Measurements from ENCODE around the gene PLXND1.

Gene PLXND1

GRCh38 chr3:129571605-129572547 lies 34.6 kb downstream of the PLXND1 start:
- H3K4me3 ChIP-seq, result no peak overlapping the region
- DNase-seq (ENCODE audit: low spot score), result no peak
- no peak for TF ChIP-seq CTCF (IDR thresholded peaks at IDR 0.05)
- no peak overlapping the region for H3K27ac ChIP-seq

GRCh38 chr3:129569856-129570255 lies 36.6 kb downstream of the PLXND1 start:
- DNase-seq (ENCODE audit: low spot score), result no peak
- TF ChIP-seq CTCF (IDR thresholded peaks at IDR 0.05), result no peak
- no peak overlapping the region for H3K27ac ChIP-seq
- no peak overlapping the region for H3K4me3 ChIP-seq

- no peak for TF ChIP-seq CTCF (IDR thresholded peaks at IDR 0.05)
- no peak overlapping the region for H3K27ac ChIP-seq
These were observed 38.5 kb downstream of the PLXND1 start for GRCh38 chr3:129567939-129568338.

GRCh38 chr3:129567176-129567705 lies 39.2 kb downstream of the PLXND1 start:
- DNase-seq (ENCODE audit: low spot score), result no peak
- no peak overlapping the region for H3K4me3 ChIP-seq
- H3K27ac ChIP-seq, result peak overlapping the region in 1 of 2 donors; percentile 5
- no peak for TF ChIP-seq CTCF (IDR thresholded peaks at IDR 0.05)

More at GRCh38 chr3:129567939-129568338, 38.5 kb downstream of the PLXND1 start:
- no peak overlapping the region for H3K4me3 ChIP-seq
- no peak for DNase-seq (ENCODE audit: low spot score)

GRCh38 chr3:129565902-129566301 lies 40.6 kb downstream of the PLXND1 start:
- H3K4me3 ChIP-seq, result no peak overlapping the region
- no peak for DNase-seq (ENCODE audit: low spot score)
- peak overlapping the region in 1 of 2 donors; percentile 21 for H3K27ac ChIP-seq
- TF ChIP-seq CTCF (IDR thresholded peaks at IDR 0.05), result no peak

- Histone ChIP-seq H3K27ac (peak overlapping the region in 1 of 2 donors; percentile 89), H3K4me3 (no peak overlapping the region)
- TF ChIP-seq CTCF (IDR thresholded peaks at IDR 0.05), result no peak
- DNase-seq (ENCODE audit: low spot score), result no peak
These were observed 41.4 kb downstream of the PLXND1 start for GRCh38 chr3:129564981-129565644.
